PC-3 (cell line): Measurements from ENCODE around the gene CYGB. TPM values are rescaled to one million over a fixed set of nuclear protein-coding genes. Genes with fewer than 3 reads are reported as not detected.

Source experiments
- ATAC-seq: fragments of 200-7000 bp; cut with Tn5 transposase; 2 replicates; pipeline ENCODE4 v1.9.1; 2020; ENCODE audit warnings: mild to moderate bottlenecking, moderate library complexity
- BruUV-seq: library from RNA; stranded (reverse); fragments of 400-500 nt; replicated peaks from 2 replicates; lab custom pipeline; 2021; lab: Mats Ljungman, UMichigan
- CTCF ChIA-PET: fragments of 300-600 bp; sonication (Branson Sonifier 250); formaldehyde crosslinking; loops from one replicate; lab custom pipeline; 2022; ENCODE audit warnings: antibody characterized with exemption; lab: Charles Lee
- POLR2A ChIA-PET: fragments of 300-600 bp; sonication (Branson Sonifier 250); formaldehyde crosslinking; loops from one replicate; lab custom pipeline; 2022; ENCODE audit warnings: antibody characterized with exemption; ENCODE audit not compliant: unreplicated experiment; lab: Charles Lee
- DNase-seq: peaks from one replicate; pipeline ENCODE4 v3.0.0-alpha.2; 2015
- H2AFZ ChIP-seq: fragments of 300-600 bp; sonication (generic); 2 replicates; pipeline ENCODE4 v1.6.0; 2016; ENCODE audit warnings: antibody characterized with exemption, low read length
- H3F3A ChIP-seq: fragments of 300-600 bp; sonication (generic); one replicate; pipeline ENCODE4 v1.6.0; 2017; ENCODE audit warnings: antibody characterized with exemption, low read length, control low read depth, mild to moderate bottlenecking; ENCODE audit not compliant: unreplicated experiment
- H3K27ac ChIP-seq: fragments of 300-600 bp; sonication (generic); 2 replicates; pipeline ENCODE4 v1.5.1; 2016; ENCODE audit warnings: mild to moderate bottlenecking, low read length
- H3K27me3 ChIP-seq: fragments of 300-600 bp; sonication (generic); 2 replicates; pipeline ENCODE4 v1.6.1; 2016; ENCODE audit warnings: low read length, mixed read lengths
- H3K36me3 ChIP-seq: fragments of 300-600 bp; sonication (generic); 2 replicates; pipeline ENCODE4 v1.6.1; 2016; ENCODE audit warnings: low read depth, mixed run types, low read length, mixed read lengths
- H3K4me1 ChIP-seq: fragments of 300-600 bp; sonication (generic); 2 replicates; pipeline ENCODE4 v1.5.1; 2016; ENCODE audit warnings: low read length; ENCODE audit not compliant: insufficient read depth
- H3K4me2 ChIP-seq: fragments of 300-600 bp; sonication (generic); 2 replicates; pipeline ENCODE4 v1.6.0; 2016; ENCODE audit warnings: low read length
- H3K4me3 ChIP-seq: fragments of 300-600 bp; sonication (generic); 2 replicates; pipeline ENCODE4 v1.5.1; 2016; ENCODE audit warnings: mild to moderate bottlenecking, low read length, mixed read lengths
- H3K79me2 ChIP-seq: fragments of 300-600 bp; sonication (generic); 2 replicates; pipeline ENCODE4 v1.6.1; 2017; ENCODE audit warnings: low read length, mixed read lengths
- H3K9ac ChIP-seq: fragments of 300-600 bp; sonication (generic); 2 replicates; pipeline ENCODE4 v1.6.0; 2016; ENCODE audit warnings: mild to moderate bottlenecking, low read length
- H3K9me2 ChIP-seq: fragments of 300-600 bp; sonication (generic); replicated peaks from 2 replicates; pipeline ENCODE4 v1.6.1; 2016; ENCODE audit warnings: mixed run types, low read length, mixed read lengths
- H3K9me3 ChIP-seq: fragments of 300-600 bp; sonication (generic); 2 replicates; pipeline ENCODE4 v1.6.1; 2016; ENCODE audit warnings: low read length, mixed read lengths
- H4K20me1 ChIP-seq: fragments of 300-600 bp; sonication (generic); 2 replicates; pipeline ENCODE4 v1.6.1; 2016; ENCODE audit warnings: low read length, mixed read lengths
- CTCF ChIP-seq: fragments of 300-600 bp; sonication (generic); conservative IDR thresholded peaks from 2 replicates; pipeline ENCODE4 v1.5.1; 2017; ENCODE audit warnings: antibody characterized with exemption, low read depth, mild to moderate bottlenecking, low read length
- EZH2 ChIP-seq: fragments of 300-600 bp; sonication (generic); IDR thresholded peaks from one replicate; pipeline ENCODE4 v1.6.1; 2017; ENCODE audit warnings: antibody characterized with exemption, mild to moderate bottlenecking, low read length; ENCODE audit not compliant: unreplicated experiment
- EZH2phosphoT487 ChIP-seq: fragments of 300-600 bp; sonication (generic); IDR thresholded peaks from 2 replicates; pipeline ENCODE4 v1.6.1; 2018; ENCODE audit warnings: mild to moderate bottlenecking, antibody characterized with exemption, low read length, borderline replicate concordance
- intact Hi-C: fragments of 100-400 bp; cut with micrococcal nuclease; formaldehyde crosslinking; loops from 2 replicates; pipeline ENCODE4 v1.9.0; 2023
- total RNA-seq: library from RNA; depleted of rRNA; stranded (reverse); fragments of >200 nt; gene quantifications from 2 replicates; pipeline ENCODE4 v1.2.3, GENCODE V29; 2014

Gene CYGB
- total RNA-seq, 1 experiment from 2014 or later, result 0.62 TPM

GRCh38 chr17:76479515-76480060 is 57.9 kb downstream of the CYGB start:
- Histone ChIP-seq H3K79me2 (no peaks in the 10 kb centered on the region), H3K4me3 (no peak overlapping the region), H3K27me3 (no peaks in the 10 kb centered on the region), H3K27ac (no peak overlapping the region), H3K9ac (no peak overlapping the region), H3K4me2 (no peak overlapping the region), H3K4me1 (peaks cover 4% of the 10 kb centered on the region), H3K36me3 (no peaks in the 10 kb centered on the region), H3F3A (no peaks in the 10 kb centered on the region), H4K20me1 (no peaks in the 10 kb centered on the region), H3K9me2 (no peaks in the 10 kb centered on the region), H2AFZ (no peak overlapping the region), H3K9me3 (no peaks in the 10 kb centered on the region)
- CTCF ChIA-PET, result no interaction called here
- no peak for TF ChIP-seq CTCF
- TF ChIP-seq EZH2, result no peak
- no peak for TF ChIP-seq EZH2phosphoT487
- ATAC-seq, result no peak
- BruUV-seq, result no TSS peak
- intact Hi-C loops, result no loop called here
- POLR2A ChIA-PET, result no interaction called here
- no peak for DNase-seq

- intact Hi-C loops, result no loop called here
- Histone ChIP-seq H3K9me3 (no peaks in the 10 kb centered on the region), H3K4me3 (no peak overlapping the region), H3K27ac (no peak overlapping the region), H3K36me3 (no peaks in the 10 kb centered on the region), H3K79me2 (no peaks in the 10 kb centered on the region), H2AFZ (no peak overlapping the region), H3F3A (no peaks in the 10 kb centered on the region), H4K20me1 (no peaks in the 10 kb centered on the region), H3K27me3 (no peaks in the 10 kb centered on the region), H3K4me2 (no peak overlapping the region), H3K9me2 (no peaks in the 10 kb centered on the region), H3K4me1 (no peaks in the 10 kb centered on the region; the same call in 1 of the 2 replicates), H3K9ac (no peak overlapping the region)
- BruUV-seq, result no TSS peak
- ChIA-PET CTCF (no interaction called here), POLR2A (interaction anchor here (0.5 kb wide), 1 partner anchor 53 kb away, joined by 7 read pairs; no protein-coding TSS in a partner anchor)
- DNase-seq (no peak), ATAC-seq (no peak)
- TF ChIP-seq EZH2, result no peak
- TF ChIP-seq CTCF, result no peak
- TF ChIP-seq EZH2phosphoT487, result no peak
Measured at GRCh38 chr17:76478730-76479514, 58.6 kb downstream of the CYGB start.

GRCh38 chr17:76478097-76478496 is 59.4 kb downstream of the CYGB start:
- no peak for TF ChIP-seq EZH2
- no peak for TF ChIP-seq CTCF
- TF ChIP-seq EZH2phosphoT487, result no peak
- H3K4me2 ChIP-seq, result no peak overlapping the region
- H3K4me3 ChIP-seq, result no peak overlapping the region
- POLR2A ChIA-PET, result no interaction called here
- DNase-seq (no peak), ATAC-seq (no peak)
- H3K9ac ChIP-seq, result no peak overlapping the region
- H4K20me1 ChIP-seq, result no peaks in the 10 kb centered on the region
- CTCF ChIA-PET, result no interaction called here
- no peaks in the 10 kb centered on the region for H3K9me3 ChIP-seq
- H3K27ac ChIP-seq, result no peak overlapping the region
- H3K4me1 ChIP-seq, result no peaks in the 10 kb centered on the region; the same call in 1 of the 2 replicates
- no peaks in the 10 kb centered on the region for H3K9me2 ChIP-seq
- no peaks in the 10 kb centered on the region for H3K79me2 ChIP-seq
- no peaks in the 10 kb centered on the region for H3K27me3 ChIP-seq
- H2AFZ ChIP-seq, result no peak overlapping the region
- intact Hi-C loops, result no loop called here
- H3K36me3 ChIP-seq, result no peaks in the 10 kb centered on the region; the same call in 1 of the 2 replicates
- no peaks in the 10 kb centered on the region for H3F3A ChIP-seq
- no TSS peak for BruUV-seq
